ENCODE results near the gene FNBP1. TPM values are rescaled to one million over a fixed set of nuclear protein-coding genes. Genes with fewer than 3 reads are reported as not detected.

Gene FNBP1
- total and polyA plus RNA-seq, 2 of the 8 experiments (the other 6 are each of a cell fraction or from before 2014, with no cell fraction given): 7.2 to 40.9 TPM

DNA sequence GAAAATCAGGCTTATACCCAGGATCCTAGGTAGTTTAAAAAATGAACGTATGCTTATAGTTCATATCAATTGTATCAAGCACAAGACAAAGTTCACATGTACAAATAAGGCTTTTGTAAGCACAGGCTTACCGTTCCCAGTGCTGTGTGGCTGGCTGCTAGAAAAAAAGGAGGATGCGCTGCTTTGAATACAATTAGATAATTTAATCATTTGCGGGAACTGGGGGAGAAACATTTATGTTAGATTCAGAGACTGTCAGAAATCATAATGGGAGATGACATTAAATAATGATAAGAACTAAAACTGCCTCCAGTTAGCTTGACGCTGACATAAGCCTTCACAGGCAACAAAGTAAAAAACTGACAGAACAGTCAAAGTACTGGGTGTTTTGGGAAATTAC is 93.2 kb downstream of the FNBP1 start:
- H3K27ac ChIP-seq (ENCODE audit: low read depth, low read length): no peak overlapping the region
- no peak overlapping the region for H2BK12ac ChIP-seq (ENCODE audit: low read depth, low read length)
- no peaks in the 10 kb centered on the region for H3K27me3 ChIP-seq (replicated peaks in 1 of 4; ENCODE audit: control insufficient read depth in 3 of 4, extremely low read depth in 1 of 4, insufficient read depth in 3 of 4, low read length in 3 of 4)
- no peak overlapping the region for H4K8ac ChIP-seq (ENCODE audit: extremely low read depth, insufficient read depth, low read length)
- H3K18ac ChIP-seq (ENCODE audit: extremely low read depth, low read length): no peak overlapping the region
- no peaks in the 10 kb centered on the region for H3K23me2 ChIP-seq (ENCODE audit: low read depth, low read length)
- no peak overlapping the region for H2BK120ac ChIP-seq (replicated peaks; ENCODE audit: low read depth, low read length)
- no peak overlapping the region for H3K4me3 ChIP-seq (ENCODE audit: extremely low read depth in 1 of 4, insufficient read depth in 2 of 4, low read depth in 3 of 4, low read length in 4 of 4)
- no peak overlapping the region for H2AK5ac ChIP-seq (ENCODE audit: low read depth, low read length)
- no peak overlapping the region for H3K23ac ChIP-seq (ENCODE audit: insufficient read length)
- no peak overlapping the region for H3K4ac ChIP-seq (replicated peaks; ENCODE audit: insufficient read length, low read depth, low read length)
- no peak overlapping the region for H2BK15ac ChIP-seq (ENCODE audit: low read length)
- no peak overlapping the region for H2BK20ac ChIP-seq (ENCODE audit: low read length)
- WGBS, 2 experiments (ENCODE audit: extremely low coverage in 1 of 2, insufficient coverage in 1 of 2, insufficient read length in 1 of 2, insufficient replicate concordance in 2 of 2, low coverage in 1 of 2, low lambda C conversion rate in 2 of 2, missing lambda C conversion rate in 1 of 2): 92% methylated on average over 5 of the region's 5 CpGs; no CpG with 5 or more reads in 1 of the 2 experiments
- ChIA-PET CTCF (ENCODE audit: partially characterized antibody) (interaction anchor here (1.0 kb wide), 1 partner anchor 157 kb away, joined by 3 read pairs; no protein-coding TSS in a partner anchor), POLR2A (ENCODE audit: partially characterized antibody) (interaction anchor here (1.1 kb wide), 1 partner anchor 10 kb away, joined by 4 read pairs; no protein-coding TSS in a partner anchor)
- no peaks in the 10 kb centered on the region for H4K20me1 ChIP-seq (replicated peaks in 1 of 2; ENCODE audit: control insufficient read depth in 1 of 2, insufficient read depth in 2 of 2, low read length in 2 of 2)
- H3K4me1 ChIP-seq (replicated peaks in 1 of 4; ENCODE audit: control insufficient read depth in 3 of 4, insufficient read depth in 4 of 4, low read length in 3 of 4): no peaks in the 10 kb centered on the region
- no peak overlapping the region for H2BK5ac ChIP-seq (ENCODE audit: low read depth, low read length)
- no peak overlapping the region for H4K5ac ChIP-seq (ENCODE audit: insufficient read length, low read depth, low read length)
- no peak overlapping the region for H3K56ac ChIP-seq (replicated peaks; ENCODE audit: insufficient read length, low read depth, low read length)
- no peaks in the 10 kb centered on the region for H3K79me2 ChIP-seq (ENCODE audit: control insufficient read depth in 1 of 2, insufficient read depth in 2 of 2, low read length in 2 of 2)
- no peak overlapping the region for H4K91ac ChIP-seq (replicated peaks; ENCODE audit: insufficient read length, low read length)
- H3K9ac ChIP-seq (replicated peaks in 1 of 4; ENCODE audit: extremely low read depth in 1 of 4, low read depth in 3 of 4, low read length in 3 of 4): no peak overlapping the region
- H3K79me1 ChIP-seq (ENCODE audit: low read depth, low read length): no peaks in the 10 kb centered on the region
- H3K9me3 ChIP-seq (ENCODE audit: insufficient read depth in 2 of 2, low read depth in 1 of 2, low read length in 1 of 2): no peaks in the 10 kb centered on the region
- no peak overlapping the region for H2AFZ ChIP-seq (ENCODE audit: low read length)
- TF ChIP-seq, protein P1, sequence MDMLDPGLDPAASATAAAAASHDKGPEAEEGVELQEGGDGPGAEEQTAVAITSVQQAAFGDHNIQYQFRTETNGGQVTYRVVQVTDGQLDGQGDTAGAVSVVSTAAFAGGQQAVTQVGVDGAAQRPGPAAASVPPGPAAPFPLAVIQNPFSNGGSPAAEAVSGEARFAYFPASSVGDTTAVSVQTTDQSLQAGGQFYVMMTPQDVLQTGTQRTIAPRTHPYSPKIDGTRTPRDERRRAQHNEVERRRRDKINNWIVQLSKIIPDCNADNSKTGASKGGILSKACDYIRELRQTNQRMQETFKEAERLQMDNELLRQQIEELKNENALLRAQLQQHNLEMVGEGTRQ (IDR thresholded peaks at IDR 0.05; ENCODE audit: low read length): no peak
- no peak for TF ChIP-seq TAF7 (optimal IDR thresholded peaks at IDR 0.05; ENCODE audit: borderline replicate concordance, low read depth, low read length)
- TF ChIP-seq KDM1A (IDR thresholded peaks at IDR 0.05; ENCODE audit: borderline replicate concordance, low read length): no peak
- TF ChIP-seq MAFK (IDR thresholded peaks at IDR 0.05; ENCODE audit: low read depth, low read length): no peak
- no peak for TF ChIP-seq BRCA1 (IDR thresholded peaks at IDR 0.05; ENCODE audit: low read depth, low read length)
- no peak for TF ChIP-seq RFX5 (IDR thresholded peaks at IDR 0.05; ENCODE audit: borderline replicate concordance, low read depth, low read length)
- no peak for TF ChIP-seq CBX5 (IDR thresholded peaks at IDR 0.05; ENCODE audit: low read depth, low read length)
- TF ChIP-seq SP1 (IDR thresholded peaks at IDR 0.05; ENCODE audit: low read depth, low read length): no peak
- TF ChIP-seq KDM5A (IDR thresholded peaks at IDR 0.05; ENCODE audit: low read length): no peak
- TF ChIP-seq, protein P2, sequence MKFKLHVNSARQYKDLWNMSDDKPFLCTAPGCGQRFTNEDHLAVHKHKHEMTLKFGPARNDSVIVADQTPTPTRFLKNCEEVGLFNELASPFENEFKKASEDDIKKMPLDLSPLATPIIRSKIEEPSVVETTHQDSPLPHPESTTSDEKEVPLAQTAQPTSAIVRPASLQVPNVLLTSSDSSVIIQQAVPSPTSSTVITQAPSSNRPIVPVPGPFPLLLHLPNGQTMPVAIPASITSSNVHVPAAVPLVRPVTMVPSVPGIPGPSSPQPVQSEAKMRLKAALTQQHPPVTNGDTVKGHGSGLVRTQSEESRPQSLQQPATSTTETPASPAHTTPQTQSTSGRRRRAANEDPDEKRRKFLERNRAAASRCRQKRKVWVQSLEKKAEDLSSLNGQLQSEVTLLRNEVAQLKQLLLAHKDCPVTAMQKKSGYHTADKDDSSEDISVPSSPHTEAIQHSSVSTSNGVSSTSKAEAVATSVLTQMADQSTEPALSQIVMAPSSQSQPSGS (IDR thresholded peaks at IDR 0.05; ENCODE audit: low read length): no peak
- no peak for TF ChIP-seq CEBPB (IDR thresholded peaks at IDR 0.05; ENCODE audit: low read depth, low read length)
- no peak for FAIRE-seq
- DNase-seq (ENCODE audit: low read depth in 1 of 2, low spot score in 2 of 2): no peak
- H3K14ac ChIP-seq (ENCODE audit: insufficient read length): no peak overlapping the region
- H3K36me3 ChIP-seq (ENCODE audit: control insufficient read depth in 2 of 4, insufficient read depth in 4 of 4, low read length in 3 of 4): no peaks in the 10 kb centered on the region
- H3K4me2 ChIP-seq (ENCODE audit: insufficient read depth in 1 of 2, low read depth in 2 of 2, low read length in 2 of 2): no peak overlapping the region
